Stimulated activated CD4-positive, alpha-beta T cell treated with anti-CD3 and anti-CD28 coated beads, Interleukin-12 subunit alpha, Interleukin-12 subunit beta, amount 100 ng/mL, for 24 hours (primary cell): ENCODE measurements around the gene ZNF80.
A peak's percentile ranks its signal among the peaks of the same experiment; 100 is the strongest.
"Not testable (repeated sequence)": the region's sequence is repeated elsewhere in the genome, so short reads cannot be mapped to it uniquely, and the experiment has no call there.

Experiments used
- DNase-seq, 2 experiments: peaks; one replicate each; pipeline ENCODE4 v3.0.0-alpha.2; 2020; ENCODE audit warnings: low read depth in 2 of 2

Gene ZNF80

GRCh38 chr3:114237478-114237877 is at the start of gene ZNF80:
TSS of gene ZNF80 (minus strand) at chr3:114237578. CDS start at chr3:114237074, 504 bp downstream.
- DNase-seq = not testable (repeated sequence)

GRCh38 chr3:114286266-114286665 is 48.9 kb upstream of the ZNF80 start:
- DNase-seq = no peak

GRCh38 chr3:114285648-114286230 is 48.4 kb upstream of the ZNF80 start:
- DNase-seq = no peak

GRCh38 chr3:114284644-114285043 is 47.3 kb upstream of the ZNF80 start:
- DNase-seq = no peak

DNA sequence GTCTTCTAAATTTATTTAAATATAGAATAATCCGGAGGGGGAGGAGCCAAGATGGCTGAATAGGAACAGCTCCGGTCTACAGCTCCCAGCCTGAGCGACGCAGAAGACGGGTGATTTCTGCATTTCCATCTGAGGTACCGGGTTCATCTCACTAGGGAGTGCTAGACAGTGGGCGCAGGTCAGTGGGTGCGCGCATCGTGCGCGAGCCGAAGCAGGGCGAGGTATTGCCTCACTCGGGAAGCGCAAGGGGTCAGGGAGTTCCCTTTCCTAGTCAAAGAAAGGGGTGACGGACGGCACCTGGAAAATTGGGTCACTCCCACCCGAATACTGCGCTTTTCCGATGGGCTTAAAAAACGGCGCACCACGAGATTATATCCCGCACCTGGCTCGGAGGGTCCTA is 39.5 kb upstream of the ZNF80 start:
- DNase-seq = not testable (repeated sequence)

DNA sequence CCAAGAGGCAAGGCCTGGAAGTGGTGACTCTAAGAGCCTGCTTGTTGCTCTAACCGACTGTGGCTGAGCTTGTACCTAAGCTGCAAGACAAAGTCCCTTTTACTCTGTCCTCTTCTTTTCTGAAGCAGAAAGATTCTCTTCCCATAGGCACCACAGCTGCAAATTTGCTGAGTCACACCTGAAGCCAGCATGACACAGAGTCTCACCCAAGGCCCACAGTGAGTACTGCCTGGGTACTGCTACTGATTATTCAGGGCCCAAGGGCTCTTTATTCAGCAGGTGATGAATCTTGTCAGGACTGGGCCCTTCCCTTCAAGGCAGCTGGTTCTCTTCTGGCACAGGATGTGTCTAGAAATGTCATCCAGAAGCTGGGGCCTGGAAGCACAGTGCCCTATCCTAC is 37.6 kb upstream of the ZNF80 start:
- DNase-seq = no peak

DNA sequence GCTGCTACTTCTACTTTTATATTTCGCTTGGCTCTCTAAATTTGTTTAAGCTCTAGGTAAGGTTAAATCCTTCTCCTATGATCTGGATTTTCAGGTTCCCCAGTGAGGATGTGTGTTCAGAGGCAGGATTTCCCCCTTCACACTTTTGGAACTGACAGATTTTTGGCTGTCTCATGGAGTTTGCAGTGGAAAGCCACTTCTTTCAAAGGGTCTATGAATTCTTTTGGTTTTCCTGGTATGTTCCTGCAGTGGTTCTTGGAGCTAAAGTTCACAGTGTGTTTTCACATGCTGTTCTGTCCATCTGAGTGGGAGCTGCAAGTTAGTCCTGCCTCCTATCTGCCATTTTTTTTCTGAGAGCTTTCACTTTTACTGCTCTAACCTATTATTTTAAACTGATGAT is 34.9 kb upstream of the ZNF80 start:
- DNase-seq = no peak

- DNase-seq = no peak
Observed at GRCh38 chr3:114270019-114270418, 32.6 kb upstream of the ZNF80 start.

DNA sequence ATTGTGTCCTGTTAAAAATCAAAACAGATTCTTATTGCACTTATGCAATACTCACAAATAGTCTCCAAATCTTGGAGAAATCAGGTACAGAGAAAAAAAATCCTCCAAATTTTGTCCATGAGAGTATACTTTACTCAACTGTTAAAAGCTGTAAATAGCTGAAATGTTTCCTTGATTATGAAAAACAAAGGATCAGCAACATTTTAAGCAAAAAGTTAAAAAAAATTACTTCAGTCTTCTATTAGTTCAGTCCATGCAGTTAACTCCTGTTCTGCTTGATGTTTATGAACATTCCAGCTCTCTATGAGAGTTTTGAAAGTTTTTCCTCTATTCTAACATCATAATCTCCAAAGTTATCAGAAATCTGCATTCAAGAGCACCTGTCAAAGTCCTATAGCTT is 22.8 kb upstream of the ZNF80 start:
- no peak for DNase-seq

- no peak for DNase-seq
Observed at GRCh38 chr3:114259566-114259965, 22.2 kb upstream of the ZNF80 start.

DNA sequence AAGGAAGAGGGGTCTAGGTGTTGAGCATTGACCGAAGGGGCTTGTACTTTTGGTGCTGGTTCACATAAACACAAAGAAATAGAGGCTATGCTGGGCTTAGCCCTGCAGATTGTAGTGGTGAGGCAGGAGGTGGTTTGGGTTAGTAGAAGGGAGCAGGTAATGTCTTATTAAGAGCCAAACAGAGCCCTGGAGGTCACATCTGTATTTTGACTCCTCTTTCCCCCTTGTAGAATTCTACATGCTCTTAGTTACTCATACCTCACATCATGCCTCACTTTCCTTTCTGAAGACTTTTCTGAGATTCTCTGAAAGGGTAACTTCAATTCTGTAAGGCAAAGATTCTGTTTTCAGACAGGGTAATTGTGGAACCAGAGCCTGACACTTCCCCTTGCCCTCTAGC is 16.1 kb upstream of the ZNF80 start:
- DNase-seq = no peak

GRCh38 chr3:114252954-114253353 is 15.6 kb upstream of the ZNF80 start:
- DNase-seq = no peak

DNA sequence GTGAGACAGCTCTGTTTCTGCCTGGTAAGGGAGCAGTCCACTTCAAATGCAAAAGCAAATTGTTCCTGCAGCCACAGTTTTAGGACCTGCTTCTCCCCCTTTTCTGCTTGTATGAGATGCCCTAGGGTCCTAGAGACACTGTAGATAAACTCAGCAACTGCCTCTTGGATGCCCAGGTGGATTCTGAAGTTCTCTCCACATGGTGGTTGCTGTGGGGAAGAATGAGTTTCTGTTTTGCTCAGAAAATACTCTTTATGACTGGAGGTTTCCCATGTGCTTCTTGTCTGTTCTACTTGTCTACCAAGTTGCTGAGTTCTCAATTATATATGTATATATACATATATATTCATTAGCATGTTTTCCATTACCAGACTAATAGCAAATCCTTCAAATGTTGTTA is 5.6 kb upstream of the ZNF80 start:
- DNase-seq = no peak

- DNase-seq = no peak
Observed at GRCh38 chr3:114241262-114241661, 3.9 kb upstream of the ZNF80 start.

GRCh38 chr3:114238146-114238785 is 888 bp upstream of the ZNF80 start:
- not testable (repeated sequence) for DNase-seq

DNA sequence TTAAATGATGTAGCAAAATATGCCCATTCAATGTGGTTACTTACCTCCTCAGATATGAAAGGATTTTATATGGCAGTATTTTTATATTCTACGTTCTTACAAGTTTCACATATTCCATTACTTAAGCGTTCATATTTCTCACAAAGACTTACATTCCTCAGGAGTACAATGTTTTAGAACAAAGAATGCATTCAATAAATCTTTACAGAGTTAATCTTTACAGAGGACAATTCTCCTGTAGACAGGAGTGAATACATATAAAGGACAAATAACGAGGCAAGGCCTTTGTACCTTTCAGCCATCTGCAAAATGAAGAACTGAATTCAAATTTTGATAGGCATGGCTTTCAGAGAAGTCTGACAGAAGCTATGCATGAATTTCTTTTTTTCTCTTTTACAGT is 1.9 kb downstream of the ZNF80 start:
- no peak for DNase-seq

GRCh38 chr3:114234745-114235144 is 2.6 kb downstream of the ZNF80 start:
- no peak for DNase-seq

DNA sequence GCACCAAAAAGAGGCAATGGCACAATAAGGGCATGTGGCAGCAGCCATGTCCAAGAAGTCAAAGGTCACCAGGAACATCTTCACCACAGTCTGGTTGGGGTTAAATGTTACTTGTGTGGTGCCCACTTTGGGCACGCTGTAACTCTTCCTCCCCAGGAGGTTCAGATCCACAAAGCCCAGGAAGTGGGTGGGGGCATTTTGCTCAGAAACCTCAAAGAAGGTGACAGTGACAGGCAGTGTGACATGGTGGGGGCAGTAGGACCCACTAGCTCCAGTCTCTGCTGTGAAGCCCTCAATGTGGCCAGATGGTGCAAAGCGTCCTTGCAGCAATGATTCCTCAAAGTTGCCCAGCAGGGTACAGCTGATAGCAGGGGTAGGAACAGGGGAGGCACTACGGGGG is 5.8 kb downstream of the ZNF80 start:
- no peak for DNase-seq

DNA sequence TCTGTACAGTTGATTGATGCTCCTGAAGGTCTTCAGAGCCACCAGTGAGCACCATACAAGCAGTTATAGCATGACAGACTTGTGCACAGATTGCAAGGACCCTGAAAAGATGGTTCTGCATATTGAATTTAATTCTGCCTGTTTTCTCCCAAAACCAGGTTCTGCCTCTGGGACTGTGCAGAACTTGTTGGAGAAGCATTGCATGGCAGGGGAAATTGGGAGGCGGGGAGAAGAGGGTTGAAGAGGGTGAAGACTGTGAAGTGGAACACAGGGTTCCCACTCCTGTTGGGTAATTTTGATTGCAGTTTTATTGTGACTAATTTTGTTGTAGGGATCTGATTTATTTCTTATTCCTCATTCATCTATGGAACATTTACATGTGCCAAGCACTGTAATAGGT is 10.3 kb downstream of the ZNF80 start:
- no peak for DNase-seq

- no peak for DNase-seq
Observed at GRCh38 chr3:114226313-114226712, 11.1 kb downstream of the ZNF80 start.

- no peak for DNase-seq
Observed at GRCh38 chr3:114223143-114223542, 14.2 kb downstream of the ZNF80 start.

GRCh38 chr3:114221881-114222264 is 15.5 kb downstream of the ZNF80 start:
- no peak for DNase-seq

DNA sequence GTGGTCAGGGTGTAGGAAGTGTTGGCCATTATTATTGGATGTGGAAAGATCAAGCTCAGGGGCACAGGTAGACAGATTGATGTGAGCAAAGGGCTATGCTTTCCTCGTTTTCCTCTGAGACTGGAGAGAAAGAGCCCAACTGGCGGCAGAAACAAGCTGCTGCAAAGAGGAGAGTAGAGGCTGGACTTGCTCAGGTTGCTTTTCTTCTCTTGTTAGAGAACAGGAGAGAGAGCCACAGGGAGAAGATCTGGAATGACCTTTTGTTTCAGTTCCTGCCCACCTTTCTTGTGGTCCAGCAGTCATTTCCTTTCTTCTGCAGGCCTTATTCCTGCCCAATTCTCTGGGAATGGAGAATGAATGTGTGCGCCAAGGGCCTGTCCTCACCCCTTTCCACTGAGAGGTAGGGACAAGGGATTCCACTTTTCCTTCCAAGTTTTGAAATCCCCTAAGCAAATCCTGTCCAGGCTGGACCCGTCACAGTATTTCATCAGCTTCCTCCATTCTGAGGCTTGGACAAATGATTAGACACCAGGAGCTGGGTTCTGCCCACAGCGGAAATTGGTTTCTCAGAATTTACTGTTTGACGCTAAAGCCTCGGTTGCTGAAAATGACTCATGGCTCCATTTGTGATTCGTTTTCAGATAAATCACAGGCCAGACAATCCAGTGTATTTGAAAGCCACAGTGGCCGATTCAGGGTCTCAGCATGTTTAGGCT is 16.1 kb downstream of the ZNF80 start:
- peak in 1 of 2 experiments; percentile 22 for DNase-seq
